ENCODE data around the gene CNNM2. TPM values are rescaled to one million over a fixed set of nuclear protein-coding genes. Genes with fewer than 3 reads are reported as not detected.

CNNM2 gene
- total RNA-seq, 1 experiment from 2014 or later: 23.5 TPM

GRCh38 chr10:102917314-102917961 is 656 bp upstream of the CNNM2 start (continued):
- TF ChIP-seq, protein P1, sequence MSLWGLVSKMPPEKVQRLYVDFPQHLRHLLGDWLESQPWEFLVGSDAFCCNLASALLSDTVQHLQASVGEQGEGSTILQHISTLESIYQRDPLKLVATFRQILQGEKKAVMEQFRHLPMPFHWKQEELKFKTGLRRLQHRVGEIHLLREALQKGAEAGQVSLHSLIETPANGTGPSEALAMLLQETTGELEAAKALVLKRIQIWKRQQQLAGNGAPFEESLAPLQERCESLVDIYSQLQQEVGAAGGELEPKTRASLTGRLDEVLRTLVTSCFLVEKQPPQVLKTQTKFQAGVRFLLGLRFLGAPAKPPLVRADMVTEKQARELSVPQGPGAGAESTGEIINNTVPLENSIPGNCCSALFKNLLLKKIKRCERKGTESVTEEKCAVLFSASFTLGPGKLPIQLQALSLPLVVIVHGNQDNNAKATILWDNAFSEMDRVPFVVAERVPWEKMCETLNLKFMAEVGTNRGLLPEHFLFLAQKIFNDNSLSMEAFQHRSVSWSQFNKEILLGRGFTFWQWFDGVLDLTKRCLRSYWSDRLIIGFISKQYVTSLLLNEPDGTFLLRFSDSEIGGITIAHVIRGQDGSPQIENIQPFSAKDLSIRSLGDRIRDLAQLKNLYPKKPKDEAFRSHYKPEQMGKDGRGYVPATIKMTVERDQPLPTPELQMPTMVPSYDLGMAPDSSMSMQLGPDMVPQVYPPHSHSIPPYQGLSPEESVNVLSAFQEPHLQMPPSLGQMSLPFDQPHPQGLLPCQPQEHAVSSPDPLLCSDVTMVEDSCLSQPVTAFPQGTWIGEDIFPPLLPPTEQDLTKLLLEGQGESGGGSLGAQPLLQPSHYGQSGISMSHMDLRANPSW (CRISPR knock-in tag; conservative IDR thresholded peaks at IDR 0.05; ENCODE audit: low read depth): no peak
- TF ChIP-seq EMX1 (CRISPR knock-in tag; IDR thresholded peaks at IDR 0.05) (no peak), TP53 (CRISPR knock-in tag; IDR thresholded peaks at IDR 0.05) (0 out of 2 replicates have a peak, but pooled peaks have one; percentile 72), HMGA2 (CRISPR knock-in tag; IDR thresholded peaks at IDR 0.05) (no peak), PRDM15 (CRISPR knock-in tag; IDR thresholded peaks at IDR 0.05) (no peak), PRRX2 (CRISPR knock-in tag; IDR thresholded peaks at IDR 0.05) (no peak), NR1H2 (CRISPR knock-in tag; IDR thresholded peaks at IDR 0.05) (no peak), ZSCAN18 (CRISPR knock-in tag; IDR thresholded peaks at IDR 0.05) (no peak), ETV6 (CRISPR knock-in tag; IDR thresholded peaks at IDR 0.05) (no peak), KAT7 (CRISPR knock-in tag; IDR thresholded peaks at IDR 0.05; ENCODE audit: borderline replicate concordance) (no peak), USF2 (CRISPR knock-in tag; IDR thresholded peaks at IDR 0.05) (peak; percentile 37; the same call in 1 of the 2 replicates), ZNF263 (CRISPR knock-in tag; IDR thresholded peaks at IDR 0.05; ENCODE audit: low read depth) (no peak), ZNF232 (CRISPR knock-in tag; IDR thresholded peaks at IDR 0.05) (peak; percentile 26; the same call in 1 of the 2 replicates), ZNF416 (CRISPR knock-in tag; IDR thresholded peaks at IDR 0.05) (no peak), CTCF (IDR thresholded peaks at IDR 0.05) (peak; percentile 97), CREB1 (CRISPR knock-in tag; IDR thresholded peaks at IDR 0.05) (0 out of 2 replicates have a peak, but pooled peaks have one; percentile 2)
- TF ChIP-seq, protein P2, sequence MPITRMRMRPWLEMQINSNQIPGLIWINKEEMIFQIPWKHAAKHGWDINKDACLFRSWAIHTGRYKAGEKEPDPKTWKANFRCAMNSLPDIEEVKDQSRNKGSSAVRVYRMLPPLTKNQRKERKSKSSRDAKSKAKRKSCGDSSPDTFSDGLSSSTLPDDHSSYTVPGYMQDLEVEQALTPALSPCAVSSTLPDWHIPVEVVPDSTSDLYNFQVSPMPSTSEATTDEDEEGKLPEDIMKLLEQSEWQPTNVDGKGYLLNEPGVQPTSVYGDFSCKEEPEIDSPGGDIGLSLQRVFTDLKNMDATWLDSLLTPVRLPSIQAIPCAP (CRISPR knock-in tag; IDR thresholded peaks at IDR 0.05): no peak
- TF ChIP-seq, protein P3, sequence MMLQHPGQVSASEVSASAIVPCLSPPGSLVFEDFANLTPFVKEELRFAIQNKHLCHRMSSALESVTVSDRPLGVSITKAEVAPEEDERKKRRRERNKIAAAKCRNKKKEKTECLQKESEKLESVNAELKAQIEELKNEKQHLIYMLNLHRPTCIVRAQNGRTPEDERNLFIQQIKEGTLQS (CRISPR knock-in tag; conservative IDR thresholded peaks at IDR 0.05): no peak
- TF ChIP-seq, protein P4, sequence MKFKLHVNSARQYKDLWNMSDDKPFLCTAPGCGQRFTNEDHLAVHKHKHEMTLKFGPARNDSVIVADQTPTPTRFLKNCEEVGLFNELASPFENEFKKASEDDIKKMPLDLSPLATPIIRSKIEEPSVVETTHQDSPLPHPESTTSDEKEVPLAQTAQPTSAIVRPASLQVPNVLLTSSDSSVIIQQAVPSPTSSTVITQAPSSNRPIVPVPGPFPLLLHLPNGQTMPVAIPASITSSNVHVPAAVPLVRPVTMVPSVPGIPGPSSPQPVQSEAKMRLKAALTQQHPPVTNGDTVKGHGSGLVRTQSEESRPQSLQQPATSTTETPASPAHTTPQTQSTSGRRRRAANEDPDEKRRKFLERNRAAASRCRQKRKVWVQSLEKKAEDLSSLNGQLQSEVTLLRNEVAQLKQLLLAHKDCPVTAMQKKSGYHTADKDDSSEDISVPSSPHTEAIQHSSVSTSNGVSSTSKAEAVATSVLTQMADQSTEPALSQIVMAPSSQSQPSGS (CRISPR knock-in tag; IDR thresholded peaks at IDR 0.05; ENCODE audit: borderline replicate concordance, low read depth): no peak
- TF ChIP-seq, protein P5, sequence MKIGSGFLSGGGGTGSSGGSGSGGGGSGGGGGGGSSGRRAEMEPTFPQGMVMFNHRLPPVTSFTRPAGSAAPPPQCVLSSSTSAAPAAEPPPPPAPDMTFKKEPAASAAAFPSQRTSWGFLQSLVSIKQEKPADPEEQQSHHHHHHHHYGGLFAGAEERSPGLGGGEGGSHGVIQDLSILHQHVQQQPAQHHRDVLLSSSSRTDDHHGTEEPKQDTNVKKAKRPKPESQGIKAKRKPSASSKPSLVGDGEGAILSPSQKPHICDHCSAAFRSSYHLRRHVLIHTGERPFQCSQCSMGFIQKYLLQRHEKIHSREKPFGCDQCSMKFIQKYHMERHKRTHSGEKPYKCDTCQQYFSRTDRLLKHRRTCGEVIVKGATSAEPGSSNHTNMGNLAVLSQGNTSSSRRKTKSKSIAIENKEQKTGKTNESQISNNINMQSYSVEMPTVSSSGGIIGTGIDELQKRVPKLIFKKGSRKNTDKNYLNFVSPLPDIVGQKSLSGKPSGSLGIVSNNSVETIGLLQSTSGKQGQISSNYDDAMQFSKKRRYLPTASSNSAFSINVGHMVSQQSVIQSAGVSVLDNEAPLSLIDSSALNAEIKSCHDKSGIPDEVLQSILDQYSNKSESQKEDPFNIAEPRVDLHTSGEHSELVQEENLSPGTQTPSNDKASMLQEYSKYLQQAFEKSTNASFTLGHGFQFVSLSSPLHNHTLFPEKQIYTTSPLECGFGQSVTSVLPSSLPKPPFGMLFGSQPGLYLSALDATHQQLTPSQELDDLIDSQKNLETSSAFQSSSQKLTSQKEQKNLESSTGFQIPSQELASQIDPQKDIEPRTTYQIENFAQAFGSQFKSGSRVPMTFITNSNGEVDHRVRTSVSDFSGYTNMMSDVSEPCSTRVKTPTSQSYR (CRISPR knock-in tag; IDR thresholded peaks at IDR 0.05): no peak
- TF ChIP-seq, protein P6, sequence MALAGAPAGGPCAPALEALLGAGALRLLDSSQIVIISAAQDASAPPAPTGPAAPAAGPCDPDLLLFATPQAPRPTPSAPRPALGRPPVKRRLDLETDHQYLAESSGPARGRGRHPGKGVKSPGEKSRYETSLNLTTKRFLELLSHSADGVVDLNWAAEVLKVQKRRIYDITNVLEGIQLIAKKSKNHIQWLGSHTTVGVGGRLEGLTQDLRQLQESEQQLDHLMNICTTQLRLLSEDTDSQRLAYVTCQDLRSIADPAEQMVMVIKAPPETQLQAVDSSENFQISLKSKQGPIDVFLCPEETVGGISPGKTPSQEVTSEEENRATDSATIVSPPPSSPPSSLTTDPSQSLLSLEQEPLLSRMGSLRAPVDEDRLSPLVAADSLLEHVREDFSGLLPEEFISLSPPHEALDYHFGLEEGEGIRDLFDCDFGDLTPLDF (CRISPR knock-in tag; IDR thresholded peaks at IDR 0.05): no peak

Measured in WTC11 (cell line).